GM23338 (cell line): ENCODE measurements around the gene LRCH4.

ENCODE experiments used
- CREB1 ChIP-seq: fragments of 250-450 bp; sonication (Bioruptor Pico); IDR thresholded peaks from 2 replicates; pipeline ENCODE4 v1.5.0; 2020; ENCODE audit warnings: low read depth, mild to moderate bottlenecking, moderate library complexity
- CTCF ChIP-seq, 2 experiments: fragments of 200-600 bp in 1 of 2; sonication (generic) in 1 of 2; conservative IDR thresholded peaks; 2 replicates each; pipeline versions ENCODE4 v1.5.1 to v1.6.1; 2016 to 2017; ENCODE audit warnings: antibody characterized with exemption in 2 of 2, low read depth in 2 of 2, mild to moderate bottlenecking in 2 of 2, moderate library complexity in 1 of 2
- EZH2 ChIP-seq: fragments of 200-600 bp; sonication (generic); IDR thresholded peaks from one replicate; pipeline ENCODE4 v1.8.0; 2017; ENCODE audit warnings: antibody characterized with exemption, mild to moderate bottlenecking, low read depth; ENCODE audit not compliant: unreplicated experiment
- EZH2phosphoT487 ChIP-seq: fragments of 200-600 bp; sonication (generic); IDR thresholded peaks from one replicate; pipeline ENCODE4 v1.8.1; 2018; ENCODE audit warnings: antibody characterized with exemption; ENCODE audit not compliant: unreplicated experiment
- JUNB ChIP-seq: IDR thresholded peaks from one replicate; pipeline ENCODE4 v1.6.1; 2016; ENCODE audit warnings: antibody characterized with exemption; ENCODE audit not compliant: unreplicated experiment
- NANOG ChIP-seq: IDR thresholded peaks from 2 replicates; pipeline ENCODE4 v1.6.1; 2016; ENCODE audit warnings: antibody characterized with exemption, borderline replicate concordance
- POLR2AphosphoS5 ChIP-seq: IDR thresholded peaks from 2 replicates; pipeline ENCODE4 v1.6.1; 2016; ENCODE audit warnings: antibody characterized with exemption, low read depth
- REST ChIP-seq: IDR thresholded peaks from one replicate; pipeline ENCODE4 v1.6.1; 2018; ENCODE audit warnings: antibody characterized with exemption; ENCODE audit not compliant: unreplicated experiment
- ZNF114 ChIP-seq: fragments of 250-450 bp; sonication (Bioruptor Pico); IDR thresholded peaks from 2 replicates; pipeline ENCODE4 v1.5.0; 2020; ENCODE audit warnings: mild to moderate bottlenecking, moderate library complexity
- ZNF331 ChIP-seq: fragments of 250-450 bp; sonication (Bioruptor Pico); IDR thresholded peaks from 2 replicates; pipeline ENCODE4 v1.5.0; 2020; ENCODE audit warnings: low read depth, mild to moderate bottlenecking, moderate library complexity

- TF ChIP-seq CTCF (conservative IDR thresholded peaks at IDR 0.05; ENCODE audit: low read depth in 2 of 2) (peak; percentile 9 to 40; a peak in 2 of 4 replicates), POLR2AphosphoS5 (no peak; the same call in 1 of the 2 replicates), ZNF331 (CRISPR knock-in tag) (no peak), JUNB (no peak), REST (no peak), EZH2 (no peak), EZH2phosphoT487 (no peak), CREB1 (CRISPR knock-in tag) (no peak), ZNF114 (no peak), NANOG (no peak)
Observed at GRCh38 chr7:100588438-100588837, 2.5 kb upstream of the LRCH4 start.
